ENCODE data around the gene MAP3K5. TPM values are rescaled to one million over a fixed set of nuclear protein-coding genes. Genes with fewer than 3 reads are reported as not detected.

Gene MAP3K5
- polyA plus RNA-seq, 6 donors from 2014 or later = 5.8 to 15.5 (median 10.1) TPM

DNA sequence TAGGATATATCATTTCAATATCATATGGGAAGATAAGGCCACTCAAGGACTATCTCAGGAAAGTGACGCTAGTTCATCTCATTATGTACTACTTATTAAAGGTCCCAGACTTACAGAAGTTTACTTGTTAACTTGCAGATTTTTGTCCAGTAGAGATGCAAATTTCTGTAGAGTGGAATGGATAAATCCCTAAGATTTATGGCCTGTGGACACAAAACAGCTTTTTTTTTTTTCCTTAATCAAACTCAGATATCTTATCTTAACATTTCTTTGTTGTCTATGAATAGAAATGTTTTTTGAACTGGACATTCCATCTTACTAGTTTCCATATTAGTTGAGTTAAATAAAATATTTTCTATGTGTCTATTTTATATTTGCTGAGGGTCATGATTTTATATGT, 131.6 kb downstream of the MAP3K5 start:
- Mint-ChIP-seq H3K4me3 (no peak overlapping the region), H3K4me1 (no peaks in the 10 kb centered on the region), H3K27me3 (no peaks in the 10 kb centered on the region), H3K27ac (no peak overlapping the region), H3K9me3 (no peaks in the 10 kb centered on the region), H3K36me3 (peaks cover 4 to 8% of the 10 kb centered on the region in 2 donors)
- ATAC-seq (ENCODE audit: low read depth in 2 of 2) (no peak), DNase-seq (no peak)

DNA sequence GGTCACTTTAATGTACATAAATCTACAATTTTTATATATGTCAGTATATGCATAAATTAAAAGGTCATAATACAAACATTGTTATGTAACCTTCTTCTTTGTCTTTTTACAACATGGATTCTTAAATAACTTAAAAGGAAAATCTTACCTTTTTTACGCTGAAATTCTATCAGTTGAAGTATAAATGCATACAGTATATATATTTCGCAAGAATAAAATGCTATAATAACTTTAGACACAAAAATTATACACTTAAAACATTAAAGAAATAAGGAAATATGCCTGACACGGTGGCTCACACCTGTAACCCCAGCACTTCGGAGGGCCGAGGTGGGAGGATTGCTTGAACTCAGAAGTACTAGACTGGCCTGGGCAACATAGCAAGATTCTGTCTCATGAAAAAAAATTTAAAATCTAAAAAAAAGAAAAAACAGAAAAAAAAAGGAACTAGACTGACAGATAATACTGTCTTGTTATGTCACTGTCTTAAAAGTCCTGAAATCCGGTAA, 132.2 kb downstream of the MAP3K5 start:
- Mint-ChIP-seq H3K4me3 (no peak overlapping the region), H3K36me3 (peaks cover 4 to 8% of the 10 kb centered on the region in 2 donors), H3K27me3 (no peaks in the 10 kb centered on the region), H3K9me3 (no peaks in the 10 kb centered on the region), H3K4me1 (no peaks in the 10 kb centered on the region), H3K27ac (no peak overlapping the region)
- ATAC-seq (ENCODE audit: low read depth in 2 of 2) = no peak
- DNase-seq = no peak

DNA sequence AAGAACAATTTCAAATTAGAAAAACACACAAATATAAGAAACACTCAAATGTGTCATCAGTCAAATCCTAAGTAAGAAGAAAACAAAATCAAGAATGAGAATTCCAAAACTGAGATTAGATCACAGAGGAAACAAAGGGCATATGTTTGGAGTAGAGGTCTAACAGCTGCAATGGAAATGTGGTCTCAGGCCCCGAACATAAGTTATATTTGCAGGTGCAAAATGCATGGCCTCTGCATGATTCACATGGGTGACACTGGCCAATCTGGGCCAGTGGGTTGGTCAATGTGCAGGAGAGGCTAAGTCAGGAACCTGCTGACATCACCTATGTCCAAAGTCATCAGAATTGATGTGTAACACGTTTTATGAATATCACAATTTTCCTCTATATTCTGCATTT, 133.6 kb downstream of the MAP3K5 start:
- Mint-ChIP-seq H3K27me3 (no peaks in the 10 kb centered on the region), H3K27ac (no peak overlapping the region), H3K4me3 (no peak overlapping the region), H3K4me1 (no peaks in the 10 kb centered on the region), H3K36me3 (peaks cover 4 to 8% of the 10 kb centered on the region in 2 donors), H3K9me3 (no peaks in the 10 kb centered on the region)
- ATAC-seq (ENCODE audit: low read depth in 2 of 2) (no peak), DNase-seq (no peak)

DNA sequence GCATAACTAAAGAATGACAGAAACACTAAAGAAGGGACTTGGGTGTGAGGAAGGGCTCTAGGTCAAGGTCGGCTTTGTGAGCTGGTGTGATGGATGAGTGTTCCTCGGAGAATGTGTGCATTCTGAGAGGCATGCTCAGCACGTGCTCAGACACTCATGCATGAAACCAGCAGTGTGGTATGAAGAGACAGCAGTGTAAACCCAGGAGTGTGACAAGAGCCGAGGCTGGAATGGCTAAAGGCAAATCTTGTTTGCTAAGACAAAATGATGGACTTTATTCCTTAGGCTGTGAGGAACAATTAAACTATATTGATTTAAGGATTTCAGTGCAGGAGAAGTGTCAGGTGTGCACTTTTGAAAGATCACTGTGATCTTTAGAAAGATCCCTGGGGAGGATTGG, 134.6 kb downstream of the MAP3K5 start:
- Mint-ChIP-seq H3K27ac (peak overlapping the region in 1 of 6 donors; percentile 84), H3K4me1 (no peaks in the 10 kb centered on the region), H3K36me3 (peaks cover 4 to 8% of the 10 kb centered on the region in 2 donors), H3K27me3 (no peaks in the 10 kb centered on the region), H3K9me3 (no peaks in the 10 kb centered on the region), H3K4me3 (no peak overlapping the region)
- DNase-seq (no peak), ATAC-seq (ENCODE audit: low read depth in 2 of 2) (no peak)

DNA sequence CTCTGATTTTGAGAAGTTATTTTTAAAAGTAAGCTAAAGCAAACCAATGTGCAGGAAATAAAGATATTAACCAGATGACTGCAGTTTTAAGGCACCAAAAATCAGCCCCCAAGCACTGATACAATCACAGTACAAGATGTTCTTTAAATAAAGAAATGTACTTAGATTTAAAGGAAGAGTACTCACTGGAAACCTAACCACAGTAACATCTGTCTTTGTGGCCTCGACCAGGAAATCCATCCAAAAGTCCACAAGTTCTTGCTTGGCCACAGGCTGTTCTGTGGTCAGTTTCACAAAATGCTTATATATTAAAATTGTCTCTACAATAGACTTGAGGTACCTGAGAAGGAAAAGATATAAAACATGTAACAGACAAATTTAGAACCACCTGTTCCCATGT, 136.2 kb downstream of the MAP3K5 start:
- H3K36me3 Mint-ChIP-seq = peaks cover 4 to 8% of the 10 kb centered on the region in 2 donors
- ATAC-seq (ENCODE audit: low read depth in 2 of 2) (no peak), DNase-seq (no peak)
- no peaks in the 10 kb centered on the region for H3K9me3 Mint-ChIP-seq
- H3K4me3 Mint-ChIP-seq = no peak overlapping the region
- no peaks in the 10 kb centered on the region for H3K27me3 Mint-ChIP-seq
- no peak overlapping the region for H3K27ac Mint-ChIP-seq
- H3K4me1 Mint-ChIP-seq = no peaks in the 10 kb centered on the region

DNA sequence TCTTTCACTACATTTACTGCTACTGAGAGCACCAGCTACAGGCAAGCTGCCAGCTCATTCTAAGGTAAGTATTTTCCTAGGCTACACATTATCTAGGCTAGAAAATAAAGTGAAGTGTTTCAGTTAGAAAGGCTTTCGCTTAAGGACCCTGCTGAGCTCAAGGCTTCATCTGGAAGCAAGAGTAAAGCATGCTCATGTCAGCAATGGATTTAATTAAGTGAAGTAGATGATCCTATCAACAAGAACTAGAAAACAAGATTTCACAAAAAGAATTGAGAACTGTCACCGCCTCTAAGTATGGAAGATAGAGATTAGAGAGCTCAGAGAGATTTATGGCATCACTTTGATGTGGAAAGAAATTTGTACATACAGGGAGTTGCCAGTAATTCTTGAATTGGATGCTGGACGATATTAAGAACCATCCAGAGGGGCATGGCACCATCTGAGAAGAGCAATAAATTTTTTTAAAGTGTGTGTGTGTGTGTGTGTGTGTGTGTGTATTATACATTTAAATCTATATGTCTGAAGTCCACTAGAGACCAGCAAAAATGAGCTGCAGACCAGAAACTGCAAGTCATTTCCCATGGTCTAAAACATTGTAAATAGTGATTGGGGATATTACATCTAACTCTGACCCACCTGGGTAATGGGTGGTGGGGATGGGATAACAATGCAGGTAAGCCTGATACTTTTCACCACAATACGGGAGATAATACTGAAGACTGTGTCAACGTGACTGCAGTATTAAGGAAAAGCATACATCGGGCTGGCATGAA, 136.8 kb downstream of the MAP3K5 start:
- Mint-ChIP-seq H3K36me3 (peaks cover 4 to 8% of the 10 kb centered on the region in 2 donors), H3K27me3 (no peaks in the 10 kb centered on the region), H3K4me1 (no peaks in the 10 kb centered on the region), H3K4me3 (no peak overlapping the region), H3K9me3 (no peaks in the 10 kb centered on the region), H3K27ac (peak overlapping the region in 1 of 6 donors; percentile 33)
- DNase-seq = no peak
- ATAC-seq (ENCODE audit: low read depth in 2 of 2) = no peak

DNA sequence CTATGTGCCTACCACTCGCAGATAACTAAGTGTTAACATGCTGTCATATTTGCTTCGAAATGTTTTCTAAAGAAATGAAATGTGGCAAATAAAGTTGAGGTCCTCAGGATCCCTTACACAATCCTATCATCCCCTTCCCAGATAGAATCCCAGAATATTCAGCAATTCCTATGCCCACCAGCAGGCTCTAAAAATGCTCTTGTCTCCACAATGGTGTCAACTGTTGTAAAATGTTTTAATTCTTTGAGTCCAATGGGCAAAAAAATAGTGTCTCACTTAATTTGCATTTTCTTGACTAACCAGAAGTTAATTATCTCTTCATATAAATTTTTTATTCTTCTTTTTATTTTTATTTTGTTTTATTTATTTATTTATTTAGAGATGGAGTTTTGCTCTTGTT, 138.2 kb downstream of the MAP3K5 start:
- Mint-ChIP-seq H3K27ac (peak overlapping the region in 2 of 6 donors; percentile 30 to 34), H3K27me3 (no peaks in the 10 kb centered on the region), H3K36me3 (peaks cover under 1 to 8% of the 10 kb centered on the region in 2 donors), H3K4me1 (no peaks in the 10 kb centered on the region), H3K4me3 (no peak overlapping the region), H3K9me3 (no peaks in the 10 kb centered on the region)
- DNase-seq (no peak), ATAC-seq (ENCODE audit: low read depth in 2 of 2) (no peak)

DNA sequence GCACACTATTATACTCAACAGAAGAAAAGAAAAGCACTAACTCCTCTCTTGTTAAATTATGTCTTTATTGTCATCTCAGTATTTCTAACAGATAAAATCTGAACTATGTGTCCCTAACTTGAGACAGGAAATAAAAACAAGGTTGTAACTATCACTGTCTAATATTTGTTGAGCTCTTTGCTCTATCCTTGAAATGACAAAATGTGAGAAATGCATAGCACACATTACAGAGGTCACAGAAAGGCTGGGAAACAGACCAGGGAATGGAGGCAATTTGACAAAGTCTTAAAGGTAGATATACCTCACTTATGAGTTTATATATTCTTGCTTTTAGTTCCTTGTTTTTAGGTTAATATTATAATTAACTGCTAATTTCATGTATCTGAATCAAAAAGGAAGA, 139.6 kb downstream of the MAP3K5 start:
- Mint-ChIP-seq H3K4me3 (no peak overlapping the region), H3K27ac (peak overlapping the region in 1 of 6 donors; percentile 19), H3K27me3 (no peaks in the 10 kb centered on the region), H3K4me1 (peaks cover 0 to 2% (median 0%) of the 10 kb centered on the region in 3 donors), H3K9me3 (no peaks in the 10 kb centered on the region), H3K36me3 (peaks cover 0 to 6% of the 10 kb centered on the region in 2 donors)
- DNase-seq = no peak
- no peak for ATAC-seq (ENCODE audit: low read depth in 2 of 2)

DNA sequence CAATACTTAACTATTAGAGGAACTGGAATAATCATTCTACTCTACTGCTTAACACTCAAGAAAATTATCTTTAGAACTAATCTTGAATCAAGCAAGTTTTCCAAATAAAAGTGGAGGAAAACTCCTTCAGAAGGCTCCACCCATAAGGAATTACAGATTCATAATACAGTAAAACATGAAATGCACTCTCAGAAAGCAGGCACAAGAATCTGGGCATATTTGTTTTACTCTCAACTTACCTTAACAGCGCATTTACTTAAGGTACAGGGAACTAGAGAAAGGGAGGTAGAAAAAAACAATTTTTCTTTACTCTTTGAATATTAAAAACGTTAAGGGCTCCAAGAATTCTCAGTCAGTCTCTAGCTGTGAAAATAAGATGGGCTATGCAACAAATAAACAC, 140.3 kb downstream of the MAP3K5 start:
- Mint-ChIP-seq H3K36me3 (no peaks in the 10 kb centered on the region), H3K27me3 (no peaks in the 10 kb centered on the region), H3K4me3 (no peak overlapping the region), H3K9me3 (no peaks in the 10 kb centered on the region), H3K4me1 (peaks cover 0 to 2% (median 0%) of the 10 kb centered on the region in 3 donors), H3K27ac (no peak overlapping the region)
- DNase-seq (no peak), ATAC-seq (ENCODE audit: low read depth in 2 of 2) (no peak)

DNA sequence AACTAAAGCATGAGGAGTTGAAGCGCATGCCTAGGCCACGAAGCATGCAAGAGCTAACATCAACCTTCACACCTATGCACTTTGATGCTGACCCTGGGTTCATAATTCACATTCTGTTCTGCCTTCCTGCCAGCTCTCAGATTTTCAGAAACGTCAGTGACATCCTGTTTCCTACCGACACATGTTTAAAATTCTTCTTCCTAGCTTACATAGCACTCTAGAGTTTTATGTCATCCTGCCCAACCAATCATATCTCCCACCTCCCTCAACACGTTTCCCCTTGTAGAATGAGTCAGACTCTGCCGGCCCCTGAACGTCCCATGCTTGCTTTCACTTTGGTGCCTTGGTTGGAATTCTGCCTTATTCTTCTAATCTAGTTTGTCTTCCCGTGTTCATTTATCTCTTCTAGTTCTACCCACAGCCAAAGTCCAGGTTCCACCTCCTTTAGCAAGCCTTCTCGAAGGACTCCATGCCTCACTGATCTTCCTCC, 144.9 kb downstream of the MAP3K5 start:
- Mint-ChIP-seq H3K36me3 (no peaks in the 10 kb centered on the region), H3K4me1 (peaks cover 0 to 4% (median 0%) of the 10 kb centered on the region in 3 donors), H3K9me3 (no peaks in the 10 kb centered on the region), H3K27me3 (no peaks in the 10 kb centered on the region), H3K27ac (no peak overlapping the region), H3K4me3 (no peak overlapping the region)
- peak; percentile 64 to 75 for ATAC-seq (ENCODE audit: low read depth in 2 of 2)
- DNase-seq = peak; percentile 15

DNA sequence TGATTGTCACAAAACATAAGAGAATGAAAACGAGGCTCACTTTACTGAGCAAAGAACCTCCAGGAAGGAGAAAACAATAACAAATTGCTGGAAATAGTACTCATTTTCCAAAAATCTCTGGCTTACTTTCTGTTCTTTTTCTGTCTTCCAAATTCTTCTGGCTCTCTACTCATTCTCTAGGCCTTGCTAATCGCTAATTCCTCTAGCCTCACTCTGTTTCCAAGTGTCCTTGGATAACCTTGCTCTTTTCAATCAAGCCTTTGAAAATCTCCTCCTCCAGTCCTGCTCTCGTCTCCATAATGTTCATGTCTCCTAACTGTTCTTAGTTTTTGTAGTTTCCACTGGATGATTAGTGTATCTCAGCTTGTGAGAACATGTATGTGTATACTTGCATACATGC, 145.9 kb downstream of the MAP3K5 start:
- no peaks in the 10 kb centered on the region for H3K9me3 Mint-ChIP-seq

DNA sequence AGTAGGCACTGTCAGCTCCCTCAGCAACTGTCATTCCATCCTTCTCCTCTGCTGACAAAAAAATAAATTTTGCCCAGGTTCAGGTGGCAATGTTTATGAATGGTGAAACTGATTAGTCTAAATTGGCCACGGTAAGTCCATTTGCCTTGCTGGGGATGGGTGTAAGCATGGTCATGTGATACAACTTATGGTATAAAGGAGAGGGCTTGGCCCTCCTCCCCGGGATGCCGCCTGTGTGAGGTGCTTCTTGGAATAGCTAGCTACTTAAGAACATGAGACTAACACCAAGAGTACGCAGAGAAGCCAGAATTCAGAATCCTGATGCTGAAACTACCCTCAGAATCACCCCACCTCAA, 147.7 kb downstream of the MAP3K5 start:
- DNase-seq (no peak), ATAC-seq (ENCODE audit: low read depth in 2 of 2) (no peak)
- H3K4me3 Mint-ChIP-seq = no peak overlapping the region
- peaks cover 0 to 7% of the 10 kb centered on the region in 2 donors for H3K36me3 Mint-ChIP-seq
- peak overlapping the region in 1 of 6 donors; percentile 59 for H3K27ac Mint-ChIP-seq
- H3K9me3 Mint-ChIP-seq = no peaks in the 10 kb centered on the region
- no peaks in the 10 kb centered on the region for H3K27me3 Mint-ChIP-seq
- H3K4me1 Mint-ChIP-seq = peaks cover 0 to 4% (median 4%) of the 10 kb centered on the region in 3 donors

More for the DNA sequence above, 145.9 kb downstream of the MAP3K5 start:
- no peak overlapping the region for H3K27ac Mint-ChIP-seq
- peaks cover 0 to 4% (median 0%) of the 10 kb centered on the region in 3 donors for H3K4me1 Mint-ChIP-seq
- H3K36me3 Mint-ChIP-seq = no peaks in the 10 kb centered on the region
- no peak for DNase-seq
- H3K4me3 Mint-ChIP-seq = no peak overlapping the region
- H3K27me3 Mint-ChIP-seq = no peaks in the 10 kb centered on the region
- ATAC-seq (ENCODE audit: low read depth in 2 of 2) = no peak

DNA sequence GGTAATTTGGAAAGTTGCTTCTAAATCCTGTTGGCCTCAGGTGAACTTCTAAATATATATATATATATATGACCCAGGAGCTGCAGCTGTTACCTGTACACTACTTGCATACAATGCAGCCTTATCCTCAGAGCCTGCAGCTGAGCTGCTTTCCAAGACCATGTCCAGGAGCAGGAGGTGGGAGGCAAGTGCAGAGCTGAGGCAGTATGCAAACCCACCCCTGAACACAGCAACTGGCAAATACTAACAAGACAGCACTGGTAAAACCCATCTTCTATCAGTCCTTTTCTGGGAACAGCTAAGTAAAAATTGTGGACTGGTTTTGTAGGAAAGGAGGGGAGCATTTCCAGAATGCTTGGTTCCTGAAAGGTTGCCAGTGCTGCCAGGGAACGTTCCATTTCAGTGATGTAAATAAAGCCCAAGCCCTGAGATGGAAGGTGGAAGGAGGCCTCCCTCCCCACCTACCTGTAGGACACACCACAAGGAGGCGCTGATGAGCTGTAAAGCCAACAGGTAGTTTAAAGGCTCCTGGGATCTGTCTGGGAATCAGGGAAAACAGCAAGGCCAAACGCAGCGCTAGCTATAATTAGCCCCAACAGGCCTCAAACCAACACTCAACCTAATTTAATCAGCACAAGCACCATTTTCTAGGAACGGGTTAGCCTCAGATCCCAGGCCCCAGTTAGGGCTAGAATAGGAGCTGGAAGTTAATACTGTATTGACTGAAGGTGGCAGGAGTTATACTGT, 148.3 kb downstream of the MAP3K5 start:
- Mint-ChIP-seq H3K27me3 (no peaks in the 10 kb centered on the region), H3K4me3 (peak overlapping the region in 1 of 8 donors; percentile 3), H3K9me3 (no peaks in the 10 kb centered on the region), H3K36me3 (peaks cover 0 to 7% of the 10 kb centered on the region in 2 donors), H3K27ac (peak overlapping the region in 4 of 6 donors; percentile 12 to 93 (median 63)), H3K4me1 (peaks cover 0 to 4% (median 4%) of the 10 kb centered on the region in 3 donors)
- DNase-seq = peak; percentile 64
- peak; percentile 79 to 86 for ATAC-seq (ENCODE audit: low read depth in 2 of 2)
